ENCODE results near the gene CREBZF. TPM values are rescaled to one million over a fixed set of nuclear protein-coding genes. Genes with fewer than 3 reads are reported as not detected.

CREBZF gene
- total RNA-seq, 2 donors from 2014 or later, result 35.4 to 44.6 TPM

DNA sequence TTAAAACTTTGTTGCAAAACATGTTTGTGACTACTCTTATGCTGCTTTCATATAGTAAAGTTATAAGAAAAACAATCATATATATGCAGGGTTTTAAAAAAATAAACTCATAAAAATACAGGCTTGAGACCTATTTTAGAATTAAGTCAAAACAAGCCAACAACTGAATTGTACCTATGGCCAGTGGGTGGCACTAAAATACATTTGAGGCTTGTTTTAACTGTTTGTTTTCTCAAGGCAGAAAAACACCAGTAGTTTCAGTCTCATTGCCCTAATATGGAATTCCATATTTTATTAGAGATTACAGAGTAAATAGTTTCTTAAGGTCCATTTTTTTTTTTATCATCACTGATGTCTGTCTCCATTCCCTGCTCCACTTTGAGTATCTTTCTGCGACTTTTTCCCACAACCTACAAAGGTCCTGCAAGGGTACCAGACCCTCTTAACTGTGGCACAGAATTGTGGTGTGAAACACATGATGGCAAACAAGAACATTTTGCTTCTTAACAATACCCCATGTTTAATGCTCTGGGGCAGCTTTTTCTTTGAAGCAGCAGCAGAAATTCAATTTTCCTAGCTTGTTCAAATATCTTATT, 29.6 kb upstream of the CREBZF start:
- no peak overlapping the region for H3K27ac ChIP-seq
- TF ChIP-seq, protein P1, sequence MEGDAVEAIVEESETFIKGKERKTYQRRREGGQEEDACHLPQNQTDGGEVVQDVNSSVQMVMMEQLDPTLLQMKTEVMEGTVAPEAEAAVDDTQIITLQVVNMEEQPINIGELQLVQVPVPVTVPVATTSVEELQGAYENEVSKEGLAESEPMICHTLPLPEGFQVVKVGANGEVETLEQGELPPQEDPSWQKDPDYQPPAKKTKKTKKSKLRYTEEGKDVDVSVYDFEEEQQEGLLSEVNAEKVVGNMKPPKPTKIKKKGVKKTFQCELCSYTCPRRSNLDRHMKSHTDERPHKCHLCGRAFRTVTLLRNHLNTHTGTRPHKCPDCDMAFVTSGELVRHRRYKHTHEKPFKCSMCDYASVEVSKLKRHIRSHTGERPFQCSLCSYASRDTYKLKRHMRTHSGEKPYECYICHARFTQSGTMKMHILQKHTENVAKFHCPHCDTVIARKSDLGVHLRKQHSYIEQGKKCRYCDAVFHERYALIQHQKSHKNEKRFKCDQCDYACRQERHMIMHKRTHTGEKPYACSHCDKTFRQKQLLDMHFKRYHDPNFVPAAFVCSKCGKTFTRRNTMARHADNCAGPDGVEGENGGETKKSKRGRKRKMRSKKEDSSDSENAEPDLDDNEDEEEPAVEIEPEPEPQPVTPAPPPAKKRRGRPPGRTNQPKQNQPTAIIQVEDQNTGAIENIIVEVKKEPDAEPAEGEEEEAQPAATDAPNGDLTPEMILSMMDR (IDR thresholded peaks at IDR 0.05), result peak; percentile 34
- no peaks in the 10 kb centered on the region for H3K27me3 ChIP-seq
- H3K36me3 ChIP-seq, result no peaks in the 10 kb centered on the region
- no peaks in the 10 kb centered on the region for H3K9me3 ChIP-seq
- no peak overlapping the region for H3K9ac ChIP-seq (ENCODE audit: low read depth in 2 of 2, low read length in 2 of 2)
- H3K4me3 ChIP-seq, result no peak overlapping the region
- no peaks in the 10 kb centered on the region for H3K4me1 ChIP-seq
- no peak for DNase-seq
- intact Hi-C loops (cut with DNase I), result loop anchor here (10.0 kb wide), 1 partner anchor 160 kb away; the partner anchor contains the start of gene CCDC83

DNA sequence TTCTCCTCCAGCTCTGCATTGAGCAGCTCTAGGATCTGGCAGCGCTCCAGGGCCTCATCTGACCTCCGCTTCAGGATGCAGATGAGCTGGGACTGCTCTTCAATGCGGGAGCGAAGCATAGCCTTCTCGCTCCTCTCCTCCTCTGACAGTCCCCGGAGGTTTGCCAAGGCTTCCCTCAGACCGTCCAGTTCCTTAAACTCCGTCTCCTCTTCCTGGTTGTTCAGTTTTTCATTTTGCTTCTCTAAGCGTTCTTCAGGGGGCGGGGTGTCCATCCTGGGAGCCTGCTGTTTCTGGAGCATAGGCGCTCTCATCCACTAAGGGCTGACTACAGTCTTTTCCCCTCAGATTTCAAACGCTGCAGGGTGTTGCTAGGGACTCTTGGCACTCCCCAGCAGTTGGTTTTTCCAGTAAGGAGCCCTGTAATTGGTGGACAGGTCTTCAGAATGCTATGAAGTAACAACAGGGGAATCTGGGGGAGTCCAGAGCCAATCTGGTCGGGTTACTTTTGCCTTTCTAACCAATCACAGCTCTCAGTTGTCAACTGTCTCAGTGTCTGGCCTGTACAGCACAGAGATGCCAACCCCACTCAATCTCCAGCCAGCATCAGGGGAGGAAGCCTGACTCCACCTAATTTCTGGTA, 21.0 kb upstream of the CREBZF start, which contains the start of gene CCDC89:
Gene CCDC89, minus strand, starts transcription at position 376 of the 640 bp plus-strand sequence. Its CDS starts 65 bp downstream, at position 311.
- DNase-seq, result peak; percentile 59
- TF ChIP-seq, protein P1 (IDR thresholded peaks at IDR 0.05), result no peak
- no peaks in the 10 kb centered on the region for H3K27me3 ChIP-seq
- no peaks in the 10 kb centered on the region for H3K4me1 ChIP-seq
- intact Hi-C loops (cut with DNase I), result no loop called here
- no peaks in the 10 kb centered on the region for H3K36me3 ChIP-seq
- H3K27ac ChIP-seq, result peak within 1 kb of the TSS; percentile 46
- no peaks in the 10 kb centered on the region for H3K9me3 ChIP-seq
- peak within 1 kb of the TSS; percentile 1 to 5 for H3K9ac ChIP-seq (ENCODE audit: low read depth in 2 of 2, low read length in 2 of 2)
- H3K4me3 ChIP-seq, result peak within 1 kb of the TSS; percentile 26

DNA sequence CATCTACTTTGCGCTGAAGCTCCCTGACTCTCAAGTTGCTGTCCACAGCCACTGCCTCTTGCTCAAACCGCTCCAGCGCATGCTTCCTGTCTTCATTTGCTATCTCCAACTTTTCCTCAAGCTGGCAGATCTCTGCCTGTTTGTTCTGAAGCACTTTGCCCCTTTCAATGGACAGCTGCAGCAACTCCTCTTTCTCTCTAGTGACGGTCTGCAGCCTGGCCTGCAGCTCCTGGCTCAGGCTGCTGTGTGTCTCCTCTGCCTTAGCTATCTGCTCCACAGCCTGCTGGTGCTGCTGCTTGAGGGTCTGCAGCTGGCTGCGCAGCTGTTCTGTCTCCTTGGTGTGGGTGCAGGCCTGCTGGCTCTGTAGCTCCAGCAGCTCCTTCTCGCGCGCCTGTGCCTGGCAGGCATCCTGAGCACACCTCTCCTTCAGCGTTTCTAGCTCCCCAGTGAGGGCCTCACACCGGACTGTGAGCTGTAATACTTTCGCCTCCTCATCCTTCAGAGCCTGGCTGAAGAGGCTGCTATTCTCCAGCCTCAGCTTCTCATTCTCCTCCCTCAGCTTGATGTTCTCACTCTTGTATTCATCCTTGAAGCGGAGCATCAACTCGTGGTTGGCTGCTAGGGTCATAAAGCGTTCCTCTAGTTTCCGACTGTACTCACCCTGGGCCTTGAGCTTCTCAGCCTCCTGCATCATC, 20.3 kb upstream of the CREBZF start:
- Histone ChIP-seq H3K4me3 (peak overlapping the region; percentile 26), H3K9me3 (no peaks in the 10 kb centered on the region), H3K4me1 (no peaks in the 10 kb centered on the region), H3K27ac (peak overlapping the region; percentile 46), H3K27me3 (no peaks in the 10 kb centered on the region), H3K9ac (ENCODE audit: low read depth in 2 of 2, low read length in 2 of 2) (peak overlapping the region; percentile 1 to 5), H3K36me3 (no peaks in the 10 kb centered on the region)
- intact Hi-C loops (cut with DNase I), result no loop called here
- DNase-seq, result no peak
- TF ChIP-seq, protein P1 (IDR thresholded peaks at IDR 0.05), result no peak

DNA sequence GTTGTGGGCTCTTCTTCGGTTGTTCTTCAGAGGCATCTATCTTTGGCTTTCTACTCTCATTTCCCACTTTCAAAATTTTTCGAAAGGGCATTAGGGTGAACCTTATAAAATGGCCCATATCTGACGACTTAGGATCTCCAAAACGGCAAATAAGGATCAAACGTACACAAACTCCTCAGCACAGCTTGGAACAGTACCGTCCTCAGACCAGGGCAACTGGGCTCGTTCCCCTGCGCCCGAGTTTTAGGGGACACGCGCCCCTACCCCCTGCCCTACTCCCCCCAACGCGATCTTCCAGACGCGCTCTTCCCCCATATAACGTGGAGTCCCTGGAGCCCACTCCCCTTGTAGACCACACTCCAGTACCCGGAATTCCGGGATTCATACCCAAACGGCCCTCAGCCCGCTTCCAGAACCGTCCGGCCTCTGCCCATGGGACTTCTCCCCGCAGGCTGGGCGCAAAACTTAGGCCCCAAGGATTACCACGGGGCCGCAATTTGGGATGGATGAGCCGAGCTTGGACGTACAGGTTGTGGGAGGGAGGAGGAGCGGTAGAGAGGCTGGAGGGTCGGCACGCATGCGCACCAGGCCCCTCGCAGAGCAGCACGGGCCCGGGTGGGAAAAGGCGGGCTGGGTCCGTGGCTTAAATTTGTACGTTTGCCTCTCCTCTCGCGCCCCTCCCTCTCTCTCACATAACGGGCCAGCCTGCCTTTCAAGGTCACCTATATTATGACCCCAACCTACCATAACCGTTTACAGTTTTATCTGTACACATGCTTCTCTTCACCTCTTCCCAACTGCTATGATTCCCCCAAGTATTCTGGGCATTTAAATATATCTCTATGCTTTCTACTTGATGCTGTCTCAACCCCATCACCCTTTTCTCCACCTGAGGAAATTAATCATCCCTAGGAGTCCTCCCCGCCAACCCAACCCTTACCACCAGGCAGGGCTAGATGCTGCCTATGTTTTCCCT, 17.7 kb upstream of the CREBZF start:
- H3K9ac ChIP-seq (ENCODE audit: low read depth in 2 of 2, low read length in 2 of 2), result peak overlapping the region in 1 of 2 donors; percentile 64
- peak; percentile 64 for DNase-seq
- peak overlapping the region; percentile 31 for H3K4me3 ChIP-seq
- H3K36me3 ChIP-seq, result no peaks in the 10 kb centered on the region
- no peaks in the 10 kb centered on the region for H3K27me3 ChIP-seq
- no peaks in the 10 kb centered on the region for H3K4me1 ChIP-seq
- no peak overlapping the region for H3K27ac ChIP-seq
- TF ChIP-seq, protein P1 (IDR thresholded peaks at IDR 0.05), result no peak
- intact Hi-C loops (cut with DNase I), result no loop called here
- H3K9me3 ChIP-seq, result no peaks in the 10 kb centered on the region

DNA sequence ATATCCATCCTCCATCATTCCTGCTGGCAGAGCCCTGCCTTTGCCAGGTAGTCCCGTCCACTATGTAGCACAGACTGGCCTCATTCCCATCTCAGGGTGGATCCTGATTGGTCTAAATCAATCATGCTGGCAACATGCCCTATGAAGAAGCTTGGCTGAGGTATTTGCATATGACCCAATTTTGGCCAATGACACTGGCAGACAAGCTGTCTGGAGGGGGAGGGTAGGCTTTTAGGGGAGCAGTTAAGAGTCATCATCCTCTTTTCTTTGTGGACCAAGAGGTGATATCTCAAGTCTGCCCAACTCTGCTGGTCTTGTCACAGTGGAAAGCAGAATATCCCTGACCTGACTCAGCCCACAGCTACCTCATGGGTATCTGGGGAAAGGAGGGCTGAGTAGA, 16.0 kb upstream of the CREBZF start:
- H3K27me3 ChIP-seq, result no peaks in the 10 kb centered on the region
- H3K27ac ChIP-seq, result no peak overlapping the region
- no peaks in the 10 kb centered on the region for H3K4me1 ChIP-seq
- intact Hi-C loops (cut with DNase I), result no loop called here
- H3K4me3 ChIP-seq, result no peak overlapping the region
- H3K9me3 ChIP-seq, result no peaks in the 10 kb centered on the region
- DNase-seq, result no peak
- H3K36me3 ChIP-seq, result no peaks in the 10 kb centered on the region
- no peak overlapping the region for H3K9ac ChIP-seq (ENCODE audit: low read depth in 2 of 2, low read length in 2 of 2)
- TF ChIP-seq, protein P1 (IDR thresholded peaks at IDR 0.05), result no peak
